NCI-H2081 (cell line): Measurements from ENCODE around the gene TIFAB.

Experiments
- DNase-seq, 2 experiments: peaks; one replicate each; lab custom pipeline; 2025; lab: John Stamatoyannopoulos, UW

TIFAB gene

DNA sequence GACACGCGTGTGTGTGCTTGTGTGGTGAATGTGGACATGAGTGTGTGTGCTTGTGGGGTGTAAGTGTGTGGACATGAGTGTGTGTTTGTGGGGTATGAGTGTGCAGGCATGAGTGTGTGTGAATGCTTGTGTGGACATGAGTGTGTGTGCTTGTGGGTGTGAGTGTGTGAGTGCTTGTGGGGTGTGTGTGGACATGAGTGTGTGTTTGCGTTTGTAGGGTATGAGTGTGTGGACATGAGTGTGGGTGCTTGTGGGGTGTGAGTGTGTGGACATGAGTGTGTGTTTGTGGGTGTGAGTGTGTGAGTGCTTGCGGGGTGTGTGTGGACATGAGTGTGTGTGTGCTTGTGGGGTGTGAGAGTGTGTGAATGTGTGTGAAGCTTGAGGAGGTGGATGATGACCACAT is 29.8 kb upstream of the TIFAB start:
- DNase-seq, result no peak

DNA sequence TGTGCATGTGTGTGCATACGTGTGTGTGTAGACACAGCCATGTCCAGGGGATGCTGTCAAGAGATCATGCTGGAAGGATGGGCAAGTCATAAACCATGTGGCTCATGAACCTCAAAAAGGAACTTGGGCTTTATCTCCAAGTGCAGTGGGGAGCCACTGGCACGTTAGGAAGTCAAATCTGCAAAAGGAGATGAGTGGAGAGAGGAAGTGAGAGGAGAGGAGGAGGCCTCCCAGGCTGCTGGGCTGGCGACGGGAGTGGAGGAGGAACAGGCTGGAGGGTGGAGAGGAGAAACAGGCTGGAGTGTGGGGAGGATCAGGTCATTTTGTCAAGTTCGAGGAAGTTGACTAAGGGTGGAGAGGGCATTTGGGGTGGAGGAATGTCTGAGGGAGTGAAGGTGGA is 29.2 kb upstream of the TIFAB start:
- no peak for DNase-seq

DNA sequence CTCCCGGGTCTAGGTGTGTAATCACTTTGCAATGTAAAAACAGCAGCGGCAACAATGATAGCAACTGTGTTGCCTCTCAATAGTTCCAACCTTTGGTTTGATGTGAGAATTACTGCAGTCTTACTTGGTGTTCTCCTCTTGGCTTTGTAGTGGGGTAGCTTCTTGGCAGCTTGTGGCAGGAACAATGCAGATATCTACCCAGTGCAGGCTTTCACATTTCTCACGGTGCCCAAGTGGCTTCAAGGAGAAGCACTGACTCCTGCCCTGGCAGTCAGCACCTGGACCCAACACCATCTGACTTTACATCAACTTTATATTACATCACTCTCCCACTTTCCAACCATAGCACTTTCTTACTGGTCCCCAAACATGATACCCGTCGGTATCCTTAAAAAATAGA is 28.4 kb upstream of the TIFAB start:
- no peak for DNase-seq

DNA sequence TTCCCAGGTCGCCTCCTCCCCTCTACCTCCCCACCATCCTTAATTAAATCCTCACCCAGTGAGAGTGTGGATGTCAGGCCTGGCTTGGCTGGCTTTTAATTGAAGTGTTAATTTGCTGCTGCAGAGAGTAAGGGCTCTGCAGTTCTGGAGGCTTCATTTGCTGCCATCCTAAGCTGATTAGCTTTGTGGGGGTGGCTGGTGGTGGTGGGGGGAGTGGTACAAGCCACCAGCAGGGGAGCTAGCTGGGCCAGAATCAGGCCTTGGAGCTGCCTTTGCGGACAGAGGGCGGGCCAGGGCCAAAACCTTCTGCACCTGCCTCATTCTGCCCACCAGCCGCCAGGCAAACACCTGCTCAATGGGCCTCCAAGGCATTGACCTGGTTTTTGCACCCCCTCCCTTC is 26.8 kb upstream of the TIFAB start:
- no peak for DNase-seq

DNA sequence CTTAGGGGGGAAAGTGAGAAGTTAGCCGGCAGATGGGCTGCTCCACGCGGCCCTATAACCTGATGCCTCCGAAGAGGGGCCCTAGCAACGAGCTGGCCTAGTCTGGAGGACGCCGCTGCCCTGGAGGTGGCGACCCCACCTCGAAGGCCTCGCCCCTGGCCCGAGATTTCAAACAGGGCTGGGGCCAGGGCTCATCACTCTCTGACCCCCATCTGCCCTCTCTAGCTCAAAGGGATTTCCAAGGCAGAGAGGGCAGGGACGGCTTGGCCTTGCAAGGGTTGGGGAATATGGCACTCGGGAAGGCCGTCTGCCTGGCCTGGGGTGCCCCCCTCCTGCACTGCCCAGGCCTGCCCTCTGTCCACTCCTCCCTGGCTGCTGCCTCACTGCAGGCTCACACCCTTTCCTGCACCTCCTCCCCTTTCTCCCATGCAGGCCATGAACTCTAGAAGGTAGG is 25.5 kb upstream of the TIFAB start:
- DNase-seq, result no peak

DNA sequence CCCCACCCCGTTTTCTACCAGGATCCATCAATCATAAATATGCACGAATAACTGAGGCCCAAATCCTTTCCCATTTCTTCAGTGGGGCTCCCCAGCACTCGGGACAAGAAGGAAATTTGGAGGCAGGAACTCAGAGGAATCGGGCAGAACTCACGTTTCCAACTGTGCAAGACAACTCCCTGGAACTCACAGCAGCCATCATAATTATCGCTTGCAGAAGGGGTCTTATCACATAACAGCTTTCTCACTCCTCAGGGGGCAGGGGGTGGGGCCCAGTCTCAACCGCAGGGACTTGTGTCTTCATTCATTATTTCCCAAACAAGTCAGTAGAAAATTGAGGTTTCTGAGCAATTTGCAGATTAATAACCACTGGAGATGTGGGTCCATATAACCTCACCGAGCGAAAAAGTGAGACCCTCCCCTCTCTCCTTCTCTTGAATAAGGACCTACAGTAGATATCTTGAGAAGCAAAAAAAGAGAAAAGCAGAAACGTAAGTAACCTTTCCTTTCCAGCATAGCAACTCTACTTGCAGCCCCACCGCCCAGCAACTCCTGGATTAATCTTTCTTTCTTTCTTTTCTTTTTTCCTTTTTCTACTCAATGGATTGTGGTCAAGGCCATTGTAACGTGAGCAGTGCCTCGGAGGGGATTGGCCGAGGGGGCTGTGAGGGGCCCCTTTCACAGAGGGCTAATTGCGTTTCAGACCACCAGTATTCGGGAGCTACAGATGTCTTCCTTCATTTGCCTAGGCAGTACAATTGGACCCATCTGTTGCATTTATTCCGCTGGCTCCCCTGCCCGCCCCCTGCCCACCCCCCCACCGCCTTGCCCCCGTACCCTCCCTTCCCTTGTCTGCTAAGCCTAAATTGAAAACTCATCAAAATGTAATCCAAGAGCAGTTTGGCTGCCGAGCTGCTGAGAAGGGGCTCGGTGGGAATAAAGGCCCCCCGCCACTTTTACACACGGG is 24.7 kb upstream of the TIFAB start:
- DNase-seq, result no peak

DNA sequence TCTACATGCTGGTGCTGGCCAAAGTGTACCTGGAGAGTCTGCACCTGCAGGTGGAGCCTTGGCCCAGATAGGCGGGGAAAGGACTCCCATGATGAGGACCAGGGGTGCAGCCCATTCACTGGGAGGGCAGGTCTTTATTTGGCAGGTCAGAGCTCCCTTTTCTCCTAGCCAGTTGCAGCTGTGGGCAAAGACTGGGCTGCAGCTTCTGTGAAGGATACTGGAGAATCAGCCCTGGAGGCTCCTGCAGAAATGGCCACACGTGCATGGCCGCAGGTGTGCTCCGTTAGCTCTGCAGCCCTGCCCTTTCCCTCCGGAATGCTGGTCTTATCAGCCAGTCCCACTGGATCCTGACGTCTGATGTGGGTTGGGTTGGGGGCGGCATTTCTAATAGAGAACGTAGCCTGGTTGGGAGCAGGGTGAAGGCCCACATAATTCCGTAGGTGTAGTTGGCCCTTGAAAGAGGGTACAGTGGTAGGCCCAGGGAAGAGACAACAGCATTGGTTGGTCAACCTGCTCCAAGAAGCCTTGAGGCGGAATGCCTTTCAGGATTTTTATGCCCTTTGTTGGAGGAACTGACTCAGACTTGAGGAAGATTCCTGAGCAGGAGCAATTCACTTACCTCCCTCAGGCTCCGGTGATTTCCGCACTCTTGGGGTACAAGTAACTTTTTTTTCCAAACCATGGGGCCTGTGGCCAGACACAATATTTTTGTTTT is 22.0 kb upstream of the TIFAB start:
- DNase-seq, result no peak

DNA sequence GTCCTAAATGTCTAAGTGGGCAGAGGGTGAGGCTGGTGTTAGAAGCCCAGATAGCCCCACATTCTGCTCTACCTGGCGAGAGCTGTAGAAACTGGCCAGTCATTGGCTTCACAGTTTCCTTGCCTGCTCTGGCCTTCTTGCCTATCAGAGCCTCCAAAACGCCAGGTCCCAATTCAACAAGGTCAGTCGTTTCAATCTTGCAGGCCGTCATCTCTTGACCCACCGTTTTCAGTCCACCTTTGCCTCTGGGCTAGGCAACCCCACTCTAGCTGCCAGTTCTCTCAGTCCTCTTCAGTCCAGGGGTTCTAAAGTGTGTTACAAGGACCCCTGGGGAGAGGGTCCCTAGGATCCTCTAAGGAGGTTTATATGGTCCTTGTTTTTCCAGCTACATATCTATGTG is 20.0 kb upstream of the TIFAB start:
- DNase-seq, result no peak

DNA sequence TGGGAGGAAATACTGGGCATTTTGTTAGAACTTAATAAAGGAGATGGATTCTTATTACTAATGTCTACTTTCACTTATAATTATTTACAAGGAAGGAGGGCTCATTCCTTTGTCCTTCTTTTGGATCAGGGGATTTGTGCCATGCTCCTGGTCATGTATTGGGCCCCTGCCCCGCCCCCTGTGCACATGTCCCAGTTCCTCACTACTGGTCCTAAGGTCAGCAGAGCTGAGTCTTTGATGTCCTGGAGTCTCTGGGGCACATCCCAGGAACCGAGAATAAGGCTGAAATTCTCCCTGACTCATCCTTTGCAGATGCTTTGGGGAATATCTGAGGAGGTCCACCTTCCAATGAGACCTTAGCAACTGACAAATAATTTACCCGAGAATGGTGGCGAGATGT is 19.6 kb upstream of the TIFAB start:
- no peak for DNase-seq

DNA sequence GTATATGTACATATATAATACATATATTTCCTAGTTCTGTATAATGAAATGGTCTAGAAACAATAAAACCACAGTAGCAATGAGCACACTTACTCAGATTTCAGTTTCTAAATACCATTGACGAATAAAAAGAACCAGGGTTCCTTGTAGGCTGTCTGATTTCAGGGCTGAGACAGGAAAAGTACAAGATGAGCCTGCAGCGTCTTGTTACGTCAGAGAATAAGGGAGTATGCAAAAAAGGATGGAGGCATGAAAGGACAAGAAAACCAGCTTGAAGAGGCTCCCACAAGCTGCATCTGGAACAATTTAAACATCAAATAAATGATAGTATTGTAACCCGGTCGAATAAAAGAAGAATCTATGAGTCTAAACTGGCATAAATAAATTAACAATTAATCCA is 17.8 kb upstream of the TIFAB start:
- DNase-seq, result no peak

DNA sequence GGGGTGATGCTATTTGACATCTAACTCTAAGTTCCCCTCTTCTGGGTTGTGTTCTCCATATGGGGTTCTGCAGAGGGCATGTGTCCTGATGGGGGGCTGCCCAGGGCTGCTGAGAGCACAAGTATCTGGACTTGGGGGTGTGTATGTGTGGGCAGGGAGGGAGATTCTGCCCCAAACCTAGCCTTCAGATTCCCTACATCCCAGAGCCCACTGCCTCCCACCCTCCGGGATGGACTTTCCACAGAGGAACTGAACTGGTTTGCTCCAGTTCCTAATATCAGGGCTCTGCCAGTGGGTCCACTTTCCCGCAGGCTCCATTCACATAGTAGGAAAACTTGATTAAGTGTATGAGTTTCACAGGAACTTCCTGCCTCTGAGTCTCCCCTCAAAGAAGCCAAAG is 16.4 kb upstream of the TIFAB start:
- DNase-seq, result no peak

DNA sequence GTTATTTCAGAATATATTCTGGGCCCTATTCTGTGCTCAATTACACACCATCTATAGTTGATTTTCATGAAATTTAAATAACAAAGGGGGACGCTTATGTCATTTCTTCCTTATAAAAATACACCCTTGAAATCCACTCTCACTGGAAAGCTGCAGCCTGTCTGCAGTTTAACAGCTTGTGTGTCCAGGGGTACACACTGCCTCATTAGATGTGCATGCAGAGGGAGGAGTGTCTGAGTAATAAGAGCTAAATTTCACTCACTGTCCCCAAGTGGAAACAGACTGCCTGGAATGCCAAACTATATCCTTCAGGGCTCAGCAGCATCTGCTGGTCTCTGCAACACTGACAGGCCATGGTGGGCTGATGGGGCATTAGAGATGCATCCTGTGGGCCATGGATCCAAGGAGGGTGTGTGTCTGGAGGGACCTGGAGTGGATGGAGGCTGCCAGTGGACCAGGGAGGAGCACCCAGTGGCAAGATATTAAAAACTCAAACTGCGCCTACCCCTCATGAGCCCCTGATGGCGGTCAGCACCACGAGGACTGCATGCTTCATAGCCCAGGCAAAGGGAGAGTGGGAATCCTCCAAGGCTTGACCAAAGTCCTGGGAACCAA is 15.8 kb upstream of the TIFAB start:
- no peak for DNase-seq

DNA sequence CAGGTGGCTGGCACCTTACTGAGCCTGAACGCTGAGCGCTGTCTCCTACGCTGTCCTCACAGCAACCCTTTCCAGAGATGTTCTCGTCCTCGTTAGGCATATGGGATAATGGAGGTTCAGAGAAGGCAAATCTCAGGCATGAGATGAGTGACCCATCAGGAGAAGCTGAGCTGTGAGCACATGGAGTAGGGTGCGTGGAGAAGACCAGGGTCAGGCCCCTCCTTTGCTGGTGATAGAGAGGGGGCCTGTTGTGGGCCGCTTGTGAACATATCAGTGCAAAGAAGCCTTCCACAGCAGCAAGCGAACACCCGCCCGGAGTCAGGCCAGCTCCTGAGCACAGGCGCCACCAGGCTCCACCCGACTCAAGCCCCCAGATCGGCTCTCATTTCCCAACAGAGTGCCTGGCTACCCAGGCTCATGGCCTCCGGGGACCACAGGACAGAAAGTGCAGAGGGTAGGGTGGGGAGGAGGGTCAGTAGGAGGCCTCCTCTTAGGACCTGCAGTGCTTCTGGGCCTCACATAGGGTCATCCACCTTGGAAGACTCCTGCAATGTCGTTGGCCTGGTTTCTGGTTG is 15.0 kb upstream of the TIFAB start:
- DNase-seq, result no peak

DNA sequence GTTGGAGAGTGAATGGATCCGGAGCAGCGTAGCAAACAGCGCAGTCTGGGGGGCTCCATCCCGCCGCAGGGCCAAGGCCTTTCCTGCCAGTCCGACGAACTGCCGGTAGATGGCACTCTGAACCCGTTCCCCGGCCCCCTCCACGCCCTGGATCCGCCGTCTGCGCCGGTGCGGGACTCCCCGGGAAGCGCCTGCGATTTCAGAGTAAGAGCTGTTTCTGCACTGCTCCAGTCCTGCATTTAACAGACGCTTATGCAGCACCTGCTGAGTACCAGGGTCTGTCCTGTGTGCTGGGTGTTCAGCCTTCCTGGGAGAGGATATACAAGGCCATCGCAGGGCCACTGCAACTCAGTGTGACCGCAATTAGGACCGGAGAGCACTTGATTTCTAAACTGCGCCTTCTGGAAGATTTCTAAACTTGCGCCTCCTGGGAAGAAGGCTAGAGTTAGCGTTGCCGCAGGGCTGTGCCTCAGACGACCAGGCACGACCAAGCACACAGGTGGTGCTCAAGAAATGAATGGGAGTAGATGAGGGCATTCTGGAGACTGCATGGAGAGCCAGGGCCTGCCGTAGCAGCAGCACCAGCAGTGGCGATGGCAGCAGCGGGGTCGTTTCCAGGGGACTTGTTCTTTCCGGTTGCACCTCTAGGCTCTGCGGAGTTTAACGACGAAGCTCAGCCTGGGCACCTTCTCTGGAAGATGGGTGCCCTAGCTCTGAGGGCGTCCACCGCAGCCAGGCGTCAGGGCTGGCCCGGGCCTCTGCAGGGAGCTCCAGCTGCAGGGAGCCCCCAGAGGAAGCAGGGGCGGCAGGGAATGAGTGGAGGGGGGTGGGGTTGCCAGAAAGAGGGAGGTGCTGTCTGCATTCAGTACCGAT is 14.3 kb upstream of the TIFAB start:
- DNase-seq, result peak; percentile 49 to 54

DNA sequence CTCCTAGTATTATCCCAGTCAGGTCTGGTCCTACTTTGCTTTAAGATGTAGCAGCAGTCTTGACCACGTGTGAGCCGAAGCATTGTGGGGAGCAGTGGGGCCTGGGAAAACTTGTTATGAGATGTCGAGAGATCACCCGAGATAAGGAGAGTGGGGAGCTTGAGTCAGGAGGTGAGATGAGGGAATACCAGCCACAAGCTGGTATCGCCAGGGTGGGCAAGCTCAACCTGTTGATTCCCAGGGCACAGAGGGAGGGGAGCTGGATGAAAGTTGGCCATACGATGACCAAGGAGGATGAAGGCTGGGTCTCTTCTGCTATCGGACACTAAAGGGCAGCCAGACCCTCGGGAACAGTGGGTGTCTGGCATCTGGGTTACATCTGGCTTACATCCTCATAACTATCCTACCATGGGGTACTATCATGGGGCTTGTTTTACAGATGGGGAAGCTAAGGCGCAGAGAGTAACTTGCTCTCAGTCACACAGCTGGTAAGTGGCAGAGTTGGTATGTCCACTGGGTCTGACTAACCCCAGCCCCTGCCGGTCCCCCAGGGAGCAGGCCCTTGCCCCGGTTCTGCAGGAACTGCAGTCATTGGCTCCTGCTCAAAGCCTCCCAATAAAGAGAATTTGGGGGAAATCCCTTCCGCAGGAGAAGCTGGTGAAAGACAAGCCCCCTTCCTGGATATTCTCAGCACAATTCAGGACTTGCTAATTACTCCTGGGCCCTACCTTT is 13.4 kb upstream of the TIFAB start:
- DNase-seq, result no peak

DNA sequence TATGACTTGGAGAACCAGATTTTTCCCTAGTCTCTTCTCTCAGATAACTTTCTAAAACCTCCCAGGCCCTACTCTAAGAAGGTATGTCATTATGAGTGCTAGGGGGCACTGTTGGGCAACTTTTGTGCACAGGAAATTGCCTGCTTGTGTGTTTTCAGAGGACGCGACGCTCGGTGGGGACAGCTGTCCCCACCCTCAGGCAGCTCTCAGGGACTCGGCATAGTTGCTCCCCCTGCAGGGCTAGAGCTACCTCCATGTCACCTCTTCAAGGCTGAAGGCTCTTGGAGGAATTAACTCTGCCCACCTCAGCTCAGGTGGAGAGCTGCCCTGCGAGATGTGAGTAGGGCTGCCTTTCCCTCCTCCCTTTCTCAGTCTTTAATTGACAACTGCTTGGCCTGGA is 10.2 kb upstream of the TIFAB start:
- DNase-seq, result peak; percentile 62 to 73

DNA sequence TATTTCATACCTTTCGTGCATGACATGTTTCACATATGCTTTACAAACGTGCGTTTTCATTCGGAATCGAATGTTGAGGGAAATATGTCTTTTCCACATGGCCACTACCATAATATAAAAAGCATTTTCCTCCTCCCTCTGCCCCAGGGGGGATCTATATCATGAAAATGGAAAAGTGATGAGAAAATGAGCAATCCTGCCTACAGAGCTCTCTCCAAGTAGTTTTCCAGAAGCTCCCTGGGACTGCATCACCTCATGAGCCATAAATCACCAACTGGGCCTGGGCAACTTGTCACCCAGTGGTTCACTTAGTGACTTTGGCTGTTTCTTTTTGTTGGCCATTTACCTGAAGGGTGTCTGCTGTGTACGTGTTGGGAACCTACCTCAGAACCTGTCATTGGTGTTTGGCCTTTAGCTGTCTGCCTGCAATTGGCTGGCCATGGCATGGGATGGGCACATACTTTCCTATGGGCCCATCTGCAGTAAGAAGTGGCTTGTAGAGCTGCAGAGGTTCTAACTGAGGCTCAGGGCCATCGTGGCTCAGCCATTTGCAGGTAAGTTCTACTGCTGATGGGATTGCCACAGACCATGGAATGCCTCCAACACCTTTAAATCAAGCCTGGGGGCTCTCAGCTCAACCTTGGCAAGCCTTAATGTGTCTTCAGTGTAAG is 9.5 kb upstream of the TIFAB start:
- DNase-seq, result no peak

DNA sequence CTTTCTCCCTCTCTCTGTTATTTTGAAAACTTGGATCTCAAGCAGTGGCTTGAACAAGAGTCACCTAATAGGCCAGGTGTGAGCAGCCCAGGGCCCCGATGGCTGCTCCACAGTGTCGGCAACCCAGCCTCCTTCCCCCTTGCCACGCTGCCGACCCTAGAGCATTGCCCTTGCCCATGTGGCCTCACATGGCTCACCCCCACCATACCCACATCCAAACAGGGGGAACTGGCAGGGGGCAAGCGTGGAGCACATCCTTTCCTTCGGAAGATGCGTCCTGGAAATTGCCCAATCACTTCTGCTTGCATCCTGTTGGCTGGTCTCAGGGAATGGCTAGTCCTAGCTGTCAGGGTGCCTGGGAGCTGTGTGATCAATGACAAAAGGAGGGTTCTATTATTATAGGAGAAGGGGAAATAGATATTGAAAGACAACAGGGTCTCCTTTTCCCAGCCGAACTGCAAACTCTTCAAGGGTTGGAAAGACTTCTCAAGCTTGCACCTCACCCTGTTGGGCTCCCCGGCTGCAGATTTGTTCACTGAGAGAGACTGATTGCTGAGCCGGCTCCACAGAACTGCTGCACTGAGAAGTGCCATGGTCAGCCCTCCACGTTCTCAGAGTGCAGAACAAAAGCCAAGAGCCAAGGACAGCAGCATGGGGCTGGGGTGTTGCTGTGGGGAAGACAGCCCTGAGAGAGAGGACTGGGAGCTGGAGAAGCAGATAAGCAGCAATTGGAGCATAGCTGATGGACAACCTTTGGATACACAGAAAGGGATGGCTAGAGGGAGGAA is 8.3 kb upstream of the TIFAB start:
- no peak for DNase-seq

DNA sequence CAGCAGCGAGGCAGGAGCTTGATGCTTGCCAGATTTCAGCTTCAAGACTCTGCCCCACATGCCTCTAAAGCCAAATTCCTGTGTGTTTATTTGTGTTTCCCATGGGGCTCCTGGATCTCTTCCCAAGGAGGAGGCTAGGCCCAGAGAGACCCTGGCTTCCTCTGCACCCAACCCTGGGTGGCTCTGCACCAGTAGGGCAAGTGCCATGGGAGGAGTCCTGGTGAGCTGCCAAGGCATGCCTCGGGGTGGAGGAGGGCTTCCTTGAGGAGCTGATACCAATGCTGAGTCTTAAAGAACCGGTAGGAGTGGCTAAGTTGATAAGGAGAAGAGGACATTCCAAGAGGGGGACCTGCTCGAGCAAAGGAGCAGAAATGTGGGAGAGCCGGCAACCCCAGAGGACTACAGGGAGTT is 6.8 kb upstream of the TIFAB start:
- no peak for DNase-seq
